ENCODE results near the gene ACP3.

The ACP3 gene

GRCh38 chr3:132318451-132318850, 1.2 kb downstream of the ACP3 start:
- no peak for DNase-seq

- no peak for DNase-seq
Measured at GRCh38 chr3:132321304-132321703, 4.1 kb downstream of the ACP3 start.

GRCh38 chr3:132325103-132325606, 7.9 kb downstream of the ACP3 start:
- DNase-seq: no peak

- no peak for DNase-seq
Measured at GRCh38 chr3:132325634-132326033, 8.4 kb downstream of the ACP3 start.

- DNase-seq: no peak
Measured at GRCh38 chr3:132326251-132326650, 9.0 kb downstream of the ACP3 start.

- no peak for DNase-seq
Measured at GRCh38 chr3:132332082-132332481, 14.9 kb downstream of the ACP3 start.

GRCh38 chr3:132332508-132332907, 15.3 kb downstream of the ACP3 start:
- no peak for DNase-seq

GRCh38 chr3:132341746-132342145, 24.5 kb downstream of the ACP3 start:
- DNase-seq: no peak

- DNase-seq: no peak
Measured at GRCh38 chr3:132342183-132342582, 25.0 kb downstream of the ACP3 start.

GRCh38 chr3:132342610-132343009, 25.4 kb downstream of the ACP3 start:
- DNase-seq: no peak

GRCh38 chr3:132343018-132343612, 25.9 kb downstream of the ACP3 start:
- peak; percentile 73 for DNase-seq

- peak; percentile 35 for DNase-seq
Measured at GRCh38 chr3:132344666-132345280, 27.6 kb downstream of the ACP3 start.

GRCh38 chr3:132346841-132347736, 29.9 kb downstream of the ACP3 start:
- peak; percentile 32 for DNase-seq

- DNase-seq: no peak
Measured at GRCh38 chr3:132347811-132348210, 30.6 kb downstream of the ACP3 start.

GRCh38 chr3:132348531-132348930, 31.3 kb downstream of the ACP3 start:
- no peak for DNase-seq

- no peak for DNase-seq
Measured at GRCh38 chr3:132350814-132351213, 33.6 kb downstream of the ACP3 start.

- DNase-seq: no peak
Measured at GRCh38 chr3:132351222-132351806, 34.1 kb downstream of the ACP3 start.

- peak; percentile 46 for DNase-seq
Measured at GRCh38 chr3:132352556-132353143, 35.4 kb downstream of the ACP3 start.

- no peak for DNase-seq
Measured at GRCh38 chr3:132354916-132355702, 37.9 kb downstream of the ACP3 start.

- DNase-seq: no peak
Measured at GRCh38 chr3:132356568-132356967, 39.4 kb downstream of the ACP3 start.

- DNase-seq: no peak
Measured at GRCh38 chr3:132360717-132361116, 43.5 kb downstream of the ACP3 start.

- DNase-seq: no peak
Measured at GRCh38 chr3:132362329-132362728, 45.1 kb downstream of the ACP3 start.
